ENCODE data around the gene HGD. TPM values are rescaled to one million over a fixed set of nuclear protein-coding genes. Genes with fewer than 3 reads are reported as not detected.

HGD gene
- total and polyA plus RNA-seq, 2 of the 13 experiments (the other 11 are each of a cell fraction or from before 2014, with no cell fraction given): 265 to 398 TPM

DNA sequence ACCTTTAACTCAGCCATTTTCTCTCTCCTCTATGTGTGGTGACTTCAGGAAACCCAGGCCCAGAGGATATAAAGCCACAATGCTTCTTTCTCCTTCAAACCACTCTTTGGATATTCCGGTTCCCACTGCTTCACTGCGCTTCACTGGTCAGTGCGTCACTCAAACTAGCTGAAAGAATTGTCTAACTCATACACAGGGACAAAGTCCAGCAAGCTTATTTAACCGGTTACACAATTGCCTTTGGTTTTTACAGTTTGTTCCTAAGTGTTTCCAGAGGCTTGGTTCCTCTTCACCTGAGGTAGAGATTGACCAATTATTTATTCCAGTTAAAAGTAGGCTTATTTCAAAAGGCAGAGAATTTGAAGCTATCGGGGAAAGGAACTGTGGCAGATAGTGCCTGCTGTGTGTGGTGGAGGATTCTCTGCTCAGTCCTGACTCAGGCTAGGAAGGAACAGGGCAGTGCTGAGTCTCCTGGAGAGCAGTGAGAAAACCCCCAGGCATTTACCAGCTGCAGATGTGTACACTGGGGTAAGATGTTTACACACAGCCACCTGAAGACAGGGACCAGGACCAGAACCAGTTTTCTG is at the start of gene HGD (continued):
- TF ChIP-seq ZC3H13 (CRISPR knock-in tag; IDR thresholded peaks at IDR 0.05): no peak
- no peak for TF ChIP-seq PRDM10 (CRISPR knock-in tag; IDR thresholded peaks at IDR 0.05; ENCODE audit: low read depth)
- no peak for TF ChIP-seq ZNF326 (CRISPR knock-in tag; IDR thresholded peaks at IDR 0.05; ENCODE audit: borderline replicate concordance)
- TF ChIP-seq MYNN (CRISPR knock-in tag; IDR thresholded peaks at IDR 0.05; ENCODE audit: low read depth): no peak
- TF ChIP-seq ZC3H4 (CRISPR knock-in tag; IDR thresholded peaks at IDR 0.05; ENCODE audit: borderline replicate concordance): no peak
- TF ChIP-seq, protein P1, sequence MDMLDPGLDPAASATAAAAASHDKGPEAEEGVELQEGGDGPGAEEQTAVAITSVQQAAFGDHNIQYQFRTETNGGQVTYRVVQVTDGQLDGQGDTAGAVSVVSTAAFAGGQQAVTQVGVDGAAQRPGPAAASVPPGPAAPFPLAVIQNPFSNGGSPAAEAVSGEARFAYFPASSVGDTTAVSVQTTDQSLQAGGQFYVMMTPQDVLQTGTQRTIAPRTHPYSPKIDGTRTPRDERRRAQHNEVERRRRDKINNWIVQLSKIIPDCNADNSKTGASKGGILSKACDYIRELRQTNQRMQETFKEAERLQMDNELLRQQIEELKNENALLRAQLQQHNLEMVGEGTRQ (IDR thresholded peaks at IDR 0.05; ENCODE audit: low read depth, low read length): no peak
- TF ChIP-seq, protein P1 (CRISPR knock-in tag; IDR thresholded peaks at IDR 0.05; ENCODE audit: borderline replicate concordance): no peak
- no peak for TF ChIP-seq NFE2L1 (CRISPR knock-in tag; IDR thresholded peaks at IDR 0.05; ENCODE audit: borderline replicate concordance)
- peak; percentile 50; the same call in 1 of the 2 replicates for TF ChIP-seq TFE3 (CRISPR knock-in tag; IDR thresholded peaks at IDR 0.05)
- TF ChIP-seq, protein P2, sequence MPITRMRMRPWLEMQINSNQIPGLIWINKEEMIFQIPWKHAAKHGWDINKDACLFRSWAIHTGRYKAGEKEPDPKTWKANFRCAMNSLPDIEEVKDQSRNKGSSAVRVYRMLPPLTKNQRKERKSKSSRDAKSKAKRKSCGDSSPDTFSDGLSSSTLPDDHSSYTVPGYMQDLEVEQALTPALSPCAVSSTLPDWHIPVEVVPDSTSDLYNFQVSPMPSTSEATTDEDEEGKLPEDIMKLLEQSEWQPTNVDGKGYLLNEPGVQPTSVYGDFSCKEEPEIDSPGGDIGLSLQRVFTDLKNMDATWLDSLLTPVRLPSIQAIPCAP (CRISPR knock-in tag; IDR thresholded peaks at IDR 0.05; ENCODE audit: low read depth): no peak
- TF ChIP-seq, protein P3, sequence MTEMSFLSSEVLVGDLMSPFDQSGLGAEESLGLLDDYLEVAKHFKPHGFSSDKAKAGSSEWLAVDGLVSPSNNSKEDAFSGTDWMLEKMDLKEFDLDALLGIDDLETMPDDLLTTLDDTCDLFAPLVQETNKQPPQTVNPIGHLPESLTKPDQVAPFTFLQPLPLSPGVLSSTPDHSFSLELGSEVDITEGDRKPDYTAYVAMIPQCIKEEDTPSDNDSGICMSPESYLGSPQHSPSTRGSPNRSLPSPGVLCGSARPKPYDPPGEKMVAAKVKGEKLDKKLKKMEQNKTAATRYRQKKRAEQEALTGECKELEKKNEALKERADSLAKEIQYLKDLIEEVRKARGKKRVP (CRISPR knock-in tag; IDR thresholded peaks at IDR 0.05): peak in 1 of 2 experiments; percentile 86; a peak in 2 of 4 replicates
- TF ChIP-seq SNRNP70 (IDR thresholded peaks at IDR 0.05; ENCODE audit: low read depth, low read length): no peak
- TF ChIP-seq SOX13 (IDR thresholded peaks at IDR 0.05): peak; percentile 20; the same call in 1 of the 2 replicates
- TF ChIP-seq SOX13 (CRISPR knock-in tag; conservative IDR thresholded peaks at IDR 0.05 in 1 of 2, IDR thresholded peaks at IDR 0.05 in 1 of 2): peak in 1 of 2 experiments; percentile 94; a peak in 2 of 4 replicates
- no peak for TF ChIP-seq ZNF564 (CRISPR knock-in tag; IDR thresholded peaks at IDR 0.05)
- peak; percentile 80 for TF ChIP-seq LCORL (IDR thresholded peaks at IDR 0.05)
- 0 out of 2 replicates have a peak, but pooled peaks have one; percentile 38 for TF ChIP-seq LCORL (CRISPR knock-in tag; IDR thresholded peaks at IDR 0.05)
- peak; percentile 80; the same call in 1 of the 2 replicates for TF ChIP-seq FOXO1 (CRISPR knock-in tag; IDR thresholded peaks at IDR 0.05)
- no peak for TF ChIP-seq CCAR2 (optimal IDR thresholded peaks at IDR 0.05; ENCODE audit: low read depth, low read length)
- no peak for TF ChIP-seq ZNF737 (CRISPR knock-in tag; IDR thresholded peaks at IDR 0.05; ENCODE audit: borderline replicate concordance)
- peak; percentile 29; the same call in 1 of the 2 replicates for TF ChIP-seq KMT2B (CRISPR knock-in tag; IDR thresholded peaks at IDR 0.05)

Data from HepG2 (cell line).